CD4-positive, alpha-beta T cell treated with Interferon gamma for 1 hour (primary cell): Measurements from ENCODE around the gene COL4A3.

Experiments
- DNase-seq: peaks from one replicate; pipeline ENCODE4 v3.0.0-alpha.2; 2020

COL4A3 gene

DNA sequence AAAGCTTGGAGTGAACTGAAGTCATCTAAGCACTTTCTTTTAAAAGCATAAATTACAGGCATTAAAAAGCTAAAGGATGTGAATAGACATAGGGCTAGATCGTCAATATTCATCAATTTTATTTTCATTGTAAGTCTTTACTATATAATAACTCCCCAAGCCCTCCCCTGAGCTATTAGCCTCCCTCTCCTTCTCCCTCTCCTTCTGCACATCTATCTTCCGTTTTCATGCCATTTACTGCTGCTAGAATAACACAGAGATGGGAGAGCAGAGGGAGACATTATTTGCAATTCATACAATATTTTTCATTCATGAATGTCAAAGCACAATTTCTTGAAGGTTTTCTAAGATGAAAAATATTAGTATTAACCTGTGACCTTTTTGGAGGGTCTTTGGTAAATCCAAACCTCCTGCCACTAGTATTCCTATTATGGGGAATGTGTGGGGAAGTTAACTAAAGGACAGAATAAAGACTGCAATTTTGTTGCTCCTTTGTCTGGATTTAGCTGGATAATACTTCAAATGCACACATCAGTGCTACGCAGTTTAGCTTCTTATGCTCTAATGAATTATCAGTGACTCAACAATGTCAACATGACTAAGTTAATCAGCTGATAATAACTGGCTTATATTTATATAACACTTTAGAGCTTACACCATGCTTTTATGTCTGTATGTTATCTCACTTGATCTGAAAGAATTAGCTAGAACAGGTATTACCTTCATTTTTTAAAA lies 132.4 kb downstream of the COL4A3 start:
- no peak for DNase-seq

- DNase-seq: no peak
Measured at GRCh38 chr2:227301523-227301922, 137.1 kb downstream of the COL4A3 start.

DNA sequence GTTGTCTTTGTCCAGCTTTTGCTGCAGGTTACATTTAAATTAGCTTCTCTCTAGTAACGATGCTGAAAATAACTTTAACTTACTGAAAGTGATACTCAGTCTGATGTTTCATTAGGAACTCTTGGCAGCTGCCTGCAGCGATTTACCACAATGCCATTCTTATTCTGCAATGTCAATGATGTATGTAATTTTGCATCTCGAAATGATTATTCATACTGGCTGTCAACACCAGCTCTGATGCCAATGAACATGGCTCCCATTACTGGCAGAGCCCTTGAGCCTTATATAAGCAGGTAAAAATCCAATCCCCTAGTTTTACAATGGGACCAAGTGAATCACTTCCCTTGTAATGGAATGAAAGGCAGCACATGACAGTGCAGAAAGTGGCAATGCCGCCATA lies 144.4 kb downstream of the COL4A3 start:
- no peak for DNase-seq

- DNase-seq: no peak
Measured at GRCh38 chr2:227310756-227311110, 146.3 kb downstream of the COL4A3 start.

DNA sequence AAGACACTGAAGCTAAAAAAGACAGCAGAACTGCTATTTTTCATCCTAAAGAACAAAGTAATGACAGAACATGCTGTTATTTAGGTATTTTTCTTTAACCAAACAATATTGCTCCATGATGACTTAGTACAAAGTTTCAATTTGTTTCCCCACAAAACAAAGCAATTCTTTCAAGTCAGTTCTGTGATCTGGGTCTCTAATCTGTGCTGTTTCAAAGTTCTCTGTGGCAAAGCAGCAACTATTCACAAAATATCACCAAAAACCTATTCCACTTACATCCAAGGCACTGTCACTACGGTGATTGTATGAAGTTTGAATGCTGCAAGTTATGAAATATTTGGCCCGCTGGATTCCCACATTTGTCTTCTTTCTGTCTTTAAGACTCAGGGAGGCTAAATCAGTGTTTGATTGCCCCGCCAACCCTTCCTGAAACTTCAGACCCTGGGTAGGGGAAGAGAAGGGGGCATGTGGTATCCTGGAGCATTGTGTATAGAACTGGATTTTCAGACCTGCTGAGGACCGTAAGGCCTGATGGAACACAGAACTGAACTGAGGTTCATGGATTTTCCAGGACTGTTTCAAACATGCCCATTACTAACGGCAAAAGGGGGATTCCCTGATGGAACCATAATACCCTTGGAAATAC lies 147.6 kb downstream of the COL4A3 start:
- DNase-seq: no peak

DNA sequence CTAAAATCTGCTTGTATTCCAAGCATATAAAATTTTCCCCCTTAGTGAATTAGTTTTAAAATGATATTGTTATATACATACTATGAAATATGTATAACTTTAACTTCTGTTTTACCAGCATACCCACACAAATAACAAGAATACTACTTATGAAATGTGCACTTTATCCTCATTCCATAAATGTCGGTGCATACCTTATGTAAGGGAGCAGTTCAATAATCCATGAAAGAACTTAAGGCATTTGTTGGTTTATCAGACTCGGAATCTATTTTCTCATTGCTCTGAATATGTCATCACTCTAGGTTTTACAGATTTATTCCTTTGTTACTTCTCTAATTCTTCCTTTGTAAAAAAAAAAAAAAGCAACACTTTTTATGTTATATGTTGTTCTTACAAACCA lies 148.2 kb downstream of the COL4A3 start:
- DNase-seq: no peak

GRCh38 chr2:227313310-227313709 lies 148.9 kb downstream of the COL4A3 start:
- DNase-seq: no peak

GRCh38 chr2:227317834-227318233 lies 153.4 kb downstream of the COL4A3 start:
- no peak for DNase-seq

GRCh38 chr2:227320305-227321094 lies 156.1 kb downstream of the COL4A3 start:
- DNase-seq: no peak

GRCh38 chr2:227322530-227323205 lies 158.2 kb downstream of the COL4A3 start:
- no peak for DNase-seq

GRCh38 chr2:227323818-227324217 lies 159.4 kb downstream of the COL4A3 start:
- no peak for DNase-seq

DNA sequence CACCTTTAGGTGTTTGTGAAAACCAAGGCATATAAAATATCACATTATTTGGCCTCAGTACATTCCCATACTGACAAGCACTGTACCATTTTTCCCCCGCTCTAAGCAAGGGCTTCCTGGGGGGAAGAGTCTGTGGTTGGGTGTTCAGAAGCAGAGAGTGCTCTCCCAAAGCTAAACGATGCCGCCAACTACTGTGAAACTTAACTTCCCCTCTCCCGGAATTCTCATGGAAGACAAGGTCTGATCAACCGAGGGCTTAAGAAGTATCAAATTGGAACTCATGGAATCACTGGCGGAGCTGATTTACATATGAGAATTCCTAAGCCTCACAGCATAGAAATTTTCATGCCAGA lies 160.2 kb downstream of the COL4A3 start:
- DNase-seq: no peak

DNA sequence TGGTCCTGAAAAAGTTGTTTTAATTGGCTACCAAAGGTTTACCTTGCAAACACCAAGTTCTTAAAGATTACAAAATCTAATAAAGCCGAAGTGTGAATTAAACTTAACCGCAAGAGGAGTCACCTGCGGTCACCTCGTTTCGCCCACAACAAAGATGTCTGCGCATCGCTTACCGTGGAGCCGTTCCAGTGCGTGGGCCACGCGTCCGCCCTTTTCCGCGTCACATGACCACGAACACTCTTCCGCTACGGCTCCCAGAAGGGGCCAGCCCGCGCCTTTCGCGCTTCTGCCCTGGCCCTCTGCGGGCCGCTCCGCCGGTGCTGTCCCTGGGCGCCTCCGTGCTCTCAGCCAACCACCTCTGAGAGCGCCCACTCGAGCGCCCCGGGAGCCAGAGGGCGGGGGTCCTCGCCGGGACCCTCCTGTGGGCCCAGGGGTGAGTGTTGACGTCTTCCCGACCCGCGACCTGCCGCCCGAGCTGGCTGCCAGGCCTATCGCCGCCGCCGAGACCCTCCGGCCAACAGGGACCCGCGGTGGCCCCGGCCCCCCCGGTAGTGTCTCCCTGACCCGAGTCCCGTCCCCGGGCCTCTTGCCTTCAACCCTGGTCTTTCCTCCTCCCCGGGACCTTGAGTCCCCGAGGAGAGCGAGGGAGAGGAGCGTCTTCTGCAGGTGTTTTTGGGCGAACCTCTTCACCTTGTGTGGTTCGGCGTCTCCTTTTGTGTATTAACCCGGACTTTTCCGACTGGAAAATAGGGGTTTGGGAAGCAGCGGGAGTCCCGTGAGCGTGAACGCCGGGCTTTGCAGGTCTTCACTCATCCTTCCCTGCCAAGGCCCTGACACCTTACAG lies 160.8 kb downstream of the COL4A3 start, which contains the start of gene MFF:
Gene MFF (plus strand): TSS at position 257 of the 844 bp plus-strand sequence. CDS start 5,415 bp downstream, outside the sequence.
- peak; percentile 92 for DNase-seq

GRCh38 chr2:227325839-227326195 lies 161.4 kb downstream of the COL4A3 start:
- no peak for DNase-seq

- no peak for DNase-seq
Measured at GRCh38 chr2:227326783-227327182, 162.4 kb downstream of the COL4A3 start.

GRCh38 chr2:227335713-227336112 lies 171.3 kb downstream of the COL4A3 start:
- DNase-seq: no peak

DNA sequence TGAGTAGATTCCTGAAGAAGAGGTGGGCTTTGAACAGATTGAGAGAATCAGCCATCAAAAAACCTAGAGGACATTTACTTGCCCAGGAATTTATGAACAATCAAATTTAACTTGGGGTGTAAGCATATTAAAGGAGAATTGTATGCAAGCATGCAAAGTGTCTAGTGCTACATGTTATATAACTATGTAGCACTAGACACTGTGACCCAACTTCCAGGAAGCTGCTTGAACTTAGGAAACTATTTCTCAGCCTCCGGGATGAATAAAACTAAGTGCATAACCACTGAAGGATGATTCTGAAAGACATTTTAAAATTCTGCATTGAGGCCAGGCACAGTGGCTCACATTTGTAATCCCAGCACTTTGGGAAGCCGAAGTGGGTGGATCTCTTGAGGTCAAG lies 173.0 kb downstream of the COL4A3 start:
- DNase-seq: no peak

- DNase-seq: no peak
Measured at GRCh38 chr2:227339098-227339599, 174.7 kb downstream of the COL4A3 start.

DNA sequence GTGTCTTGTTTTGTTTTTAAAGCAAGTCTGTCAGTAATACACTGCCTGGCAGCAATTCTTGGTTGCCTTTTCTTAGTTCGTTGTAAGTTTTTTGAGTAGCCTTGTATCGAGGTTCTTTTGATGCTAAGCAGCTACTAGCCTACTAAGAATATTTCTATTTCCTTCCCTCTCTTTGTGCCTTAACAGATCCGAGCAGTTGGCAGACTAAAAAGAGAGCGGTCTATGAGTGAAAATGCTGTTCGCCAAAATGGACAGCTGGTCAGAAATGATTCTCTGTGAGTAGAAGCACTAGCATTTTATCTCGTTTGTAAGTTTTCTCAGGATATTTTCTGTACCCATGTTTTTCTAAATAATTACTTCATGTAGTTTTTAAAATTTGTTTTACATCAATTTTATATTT lies 175.7 kb downstream of the COL4A3 start:
- no peak for DNase-seq

GRCh38 chr2:227341553-227341952 lies 177.1 kb downstream of the COL4A3 start:
- DNase-seq: no peak

DNA sequence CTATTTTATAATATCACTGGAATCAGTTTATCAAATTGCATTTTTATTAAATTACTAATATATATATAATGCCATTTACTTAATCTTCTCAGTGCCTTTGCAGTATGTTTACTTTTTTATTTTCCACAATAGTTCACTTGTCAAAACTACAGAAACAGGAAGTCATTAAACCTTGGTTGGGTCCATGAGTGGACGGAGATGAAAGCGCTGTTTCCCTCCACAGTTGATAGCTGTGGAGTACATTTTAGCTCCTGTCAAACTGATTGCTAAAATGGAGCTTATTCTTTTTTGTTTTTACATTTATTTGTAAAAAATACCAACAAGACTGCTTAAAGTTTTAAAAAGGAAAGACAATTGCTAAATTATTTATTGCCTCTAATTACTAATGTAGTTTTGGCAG lies 179.8 kb downstream of the COL4A3 start:
- DNase-seq: no peak

DNA sequence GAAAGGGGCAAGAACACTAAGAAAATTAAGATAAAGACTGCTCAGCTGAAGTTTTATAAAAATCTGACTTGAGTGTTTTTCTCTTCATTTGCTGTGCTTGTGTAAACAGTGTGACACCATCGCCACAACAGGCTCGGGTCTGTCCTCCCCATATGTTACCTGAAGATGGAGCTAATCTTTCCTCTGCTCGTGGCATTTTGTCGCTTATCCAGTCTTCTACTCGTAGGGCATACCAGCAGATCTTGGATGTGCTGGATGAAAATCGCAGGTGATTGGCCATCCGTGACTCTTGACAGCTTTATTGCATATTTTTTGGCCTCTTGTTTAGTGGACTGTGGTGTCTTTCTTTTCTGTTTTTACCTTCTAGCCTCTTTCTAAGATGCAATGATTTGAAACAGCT lies 182.7 kb downstream of the COL4A3 start:
- no peak for DNase-seq
